Stromal cell of bone marrow (primary cell): ENCODE data around the gene METTL25B.
"Not testable (repeated sequence)": the region's sequence is repeated elsewhere in the genome, so short reads cannot be mapped to it uniquely, and the experiment has no call there.

Experiments used
- DNase-seq: peaks from one replicate; pipeline ENCODE4 v3.0.0-alpha.2; 2012; ENCODE audit warnings: low read depth

METTL25B gene

DNA sequence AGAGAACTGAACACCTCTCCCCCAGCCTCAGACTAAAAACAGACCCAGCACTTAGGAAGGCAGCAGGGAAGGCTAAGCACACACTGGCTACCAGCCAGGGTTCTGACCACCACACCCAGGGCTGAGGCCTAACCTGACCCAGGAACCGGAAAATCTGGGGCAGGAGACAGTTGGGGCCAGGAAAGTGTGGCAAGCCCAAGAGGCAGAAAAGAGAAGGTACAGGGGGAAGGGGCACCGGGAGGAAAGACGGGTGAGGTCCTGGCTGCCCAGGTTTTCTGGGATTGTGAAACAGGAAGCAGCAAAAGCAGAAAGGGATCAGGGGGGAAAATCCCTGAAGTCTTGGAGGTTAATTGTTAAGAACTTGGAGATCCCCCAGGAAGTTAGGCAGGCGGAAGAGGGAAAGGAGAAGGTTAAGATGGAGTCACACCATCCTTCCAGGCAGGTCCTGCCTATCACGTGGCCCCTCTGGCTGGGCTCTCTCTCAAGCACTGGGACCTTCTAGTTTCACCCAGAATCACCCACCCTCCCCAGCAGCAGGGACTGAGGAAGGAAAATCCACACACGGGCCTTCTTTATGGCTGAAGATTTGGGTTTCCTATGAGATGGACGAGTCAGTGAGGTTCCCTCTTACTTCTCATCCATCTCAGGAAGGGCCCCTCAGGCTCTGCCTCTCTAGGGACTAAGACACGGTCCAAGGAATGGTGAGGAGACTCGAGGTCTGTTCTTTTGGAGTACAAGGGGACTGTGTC is 20.6 kb downstream of the METTL25B start:
- no peak for DNase-seq

DNA sequence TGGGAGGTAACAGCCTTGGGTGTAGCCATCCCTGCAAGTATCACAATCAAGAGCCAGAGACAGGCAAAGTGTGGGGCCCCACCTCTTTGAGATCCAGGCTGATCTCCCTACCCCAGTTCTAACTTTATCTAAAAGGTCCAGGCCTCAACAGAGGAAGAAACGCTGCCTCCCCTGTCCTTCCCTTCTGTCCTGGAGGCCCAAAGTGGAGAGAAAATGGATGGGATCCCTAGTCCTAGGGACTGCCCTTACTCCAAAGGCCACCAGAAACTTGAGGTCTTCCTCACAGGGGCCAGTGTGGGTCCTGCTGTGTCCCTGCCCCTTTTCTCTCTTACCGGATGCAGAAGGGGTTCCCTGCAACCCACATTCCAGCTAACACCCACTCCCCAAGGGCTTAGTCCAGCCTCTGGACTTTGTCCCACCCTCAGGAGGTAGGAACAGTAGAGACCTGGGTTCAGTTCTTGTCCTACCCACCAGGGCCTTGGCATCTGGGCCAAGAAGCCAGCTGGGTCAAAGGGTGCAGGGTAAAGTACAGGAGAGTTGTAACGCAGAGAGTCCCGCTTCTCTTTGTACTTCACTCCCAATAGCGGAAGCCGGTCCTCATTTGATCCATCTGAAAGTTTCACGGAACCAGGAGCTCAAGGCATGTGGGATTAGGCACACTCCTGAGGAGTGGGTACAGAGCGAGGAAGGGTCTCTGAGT is 21.3 kb downstream of the METTL25B start:
- DNase-seq = no peak

DNA sequence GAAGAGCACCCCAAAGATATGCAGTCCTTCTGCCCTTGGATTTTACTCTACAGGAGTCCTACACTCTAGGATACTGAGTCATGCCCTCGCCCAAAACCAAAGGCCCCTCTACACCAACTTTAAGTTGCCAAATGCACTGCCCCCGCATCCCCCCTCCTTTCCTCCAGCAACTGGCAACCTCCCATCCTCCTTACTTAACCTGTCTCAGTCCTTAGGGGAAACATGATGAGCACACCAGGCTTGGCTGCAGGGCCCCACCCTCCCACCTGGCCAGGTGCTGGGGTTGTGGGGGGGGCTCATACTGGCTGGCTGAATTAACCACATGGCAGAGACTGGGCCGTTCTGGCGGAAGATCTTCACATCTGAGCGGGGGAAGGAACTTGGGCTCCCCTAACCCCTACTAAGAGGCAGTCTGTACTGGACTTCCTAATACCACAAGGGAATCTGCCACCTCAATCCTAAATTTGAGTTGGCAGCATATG is 22.0 kb downstream of the METTL25B start:
- no peak for DNase-seq

DNA sequence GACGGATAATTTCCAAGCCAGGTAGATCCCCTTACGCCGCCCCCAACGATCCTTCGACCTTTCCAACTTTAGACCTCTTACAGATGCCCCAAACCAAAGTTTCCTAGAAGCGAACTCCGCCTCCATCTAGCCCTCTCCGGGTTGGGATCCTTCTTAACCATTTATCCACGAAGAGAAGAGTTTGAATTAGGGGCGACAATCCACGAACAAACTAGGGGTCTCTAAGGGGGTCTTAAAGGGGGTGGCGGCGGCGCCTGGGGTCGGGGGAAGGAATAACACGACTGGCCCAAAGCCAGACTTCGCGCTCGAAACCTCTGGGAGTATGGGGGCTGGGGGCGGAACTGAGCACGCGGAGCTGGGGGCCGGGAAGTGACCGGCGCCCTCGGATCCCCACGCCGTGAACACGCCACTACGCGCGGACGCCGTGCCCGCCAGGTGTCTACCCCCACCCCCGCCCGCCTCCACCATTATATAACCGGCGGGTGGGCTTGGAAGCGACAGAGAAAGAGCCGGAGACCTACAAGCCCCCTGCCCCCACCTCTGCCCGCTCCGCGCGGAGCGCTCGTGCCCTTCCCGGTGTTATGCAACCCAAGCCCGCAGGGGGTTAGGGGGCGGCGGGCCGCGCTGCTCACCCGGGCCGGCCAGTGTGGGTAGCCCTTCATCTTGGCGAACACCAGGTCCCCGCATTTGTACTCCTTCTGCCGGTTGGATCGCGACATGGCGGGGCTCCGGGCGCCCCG is 22.6 kb downstream of the METTL25B start:
- no peak for DNase-seq

DNA sequence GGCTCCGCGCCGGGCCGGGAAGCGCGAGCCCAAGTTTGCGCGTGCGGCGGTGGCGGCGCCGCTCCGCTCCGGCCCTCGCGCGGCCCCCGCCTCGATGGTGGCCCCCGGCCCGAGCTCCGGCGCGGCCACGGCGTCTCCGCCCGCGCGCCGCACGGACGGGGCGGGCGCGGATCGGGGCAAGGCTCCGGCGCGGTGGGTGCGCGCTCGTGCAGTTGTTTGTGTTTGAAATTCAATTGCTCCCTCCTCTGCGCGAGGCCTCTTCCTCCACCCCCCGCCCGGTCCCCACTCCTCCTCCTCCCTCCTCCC is 23.1 kb downstream of the METTL25B start, which contains the start of gene HDGF:
Gene HDGF (minus strand): TSS at position 225 of the 306 bp plus-strand sequence. CDS start 246 bp downstream, outside the sequence.
- DNase-seq = no peak

DNA sequence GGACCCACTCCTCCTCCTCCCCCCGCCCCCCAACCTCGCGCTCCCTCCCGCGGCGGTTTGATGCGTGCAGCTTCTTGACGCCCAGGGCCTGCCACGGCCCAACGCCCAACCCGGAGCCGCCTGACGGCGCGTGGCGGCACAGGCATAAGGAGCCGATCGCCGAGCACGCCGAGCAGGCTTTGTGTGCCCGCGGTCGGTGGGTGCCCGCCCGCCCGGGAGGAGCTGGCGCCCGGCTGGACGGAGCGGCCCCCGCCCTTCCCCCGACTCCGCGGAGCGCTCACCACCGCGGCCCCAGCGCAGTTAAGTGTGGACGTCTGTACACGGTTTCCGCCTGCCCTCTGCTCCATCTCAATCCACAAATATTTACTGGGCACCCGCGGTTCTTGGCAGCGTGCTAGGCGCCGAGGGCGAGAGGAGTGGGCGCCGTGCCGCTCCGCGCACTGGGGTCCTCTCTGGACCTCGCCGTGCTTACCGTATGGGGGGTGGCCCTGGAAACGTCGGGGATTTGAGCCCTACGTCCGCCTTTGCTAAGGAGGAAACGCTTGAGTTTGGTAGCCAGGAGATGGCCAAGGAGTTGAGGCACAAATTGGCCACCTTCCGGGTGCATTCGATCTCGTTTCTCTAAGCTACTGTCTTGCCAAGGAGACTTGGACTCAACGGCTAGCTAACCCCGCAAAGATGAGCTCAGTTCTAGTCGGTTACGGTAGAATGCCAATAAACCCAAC is 23.6 kb downstream of the METTL25B start:
- peak; percentile 94 for DNase-seq

DNA sequence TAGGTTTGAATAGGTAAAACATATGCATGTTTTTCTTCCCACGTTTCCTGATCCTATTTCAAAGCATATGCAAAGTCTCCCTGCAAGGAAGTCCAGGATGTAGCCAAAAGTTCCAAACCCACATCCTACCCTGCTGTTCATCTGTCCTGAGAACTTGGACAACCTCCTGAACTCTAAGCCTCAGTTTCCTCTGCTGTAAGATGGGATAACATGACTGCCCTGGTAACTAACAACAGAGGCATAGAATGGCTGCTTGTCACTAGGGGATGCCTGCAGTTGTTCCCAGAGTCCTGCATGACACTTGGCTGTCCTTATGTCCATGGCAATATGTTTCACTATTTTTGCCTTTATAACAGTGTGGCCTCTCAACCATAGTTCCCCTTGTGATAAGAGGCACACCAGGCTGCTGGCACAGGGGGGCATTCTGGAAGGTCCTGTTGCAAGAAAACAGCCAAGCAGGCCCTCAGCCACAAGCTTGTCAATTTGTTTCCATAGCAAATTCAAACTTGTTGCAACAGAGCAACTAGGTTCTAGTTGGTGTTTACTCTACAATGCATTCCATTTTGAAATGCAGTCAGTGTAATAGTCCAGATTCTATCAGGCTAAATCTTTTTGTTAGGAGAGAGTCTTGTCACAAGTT is 24.7 kb downstream of the METTL25B start:
- no peak for DNase-seq

DNA sequence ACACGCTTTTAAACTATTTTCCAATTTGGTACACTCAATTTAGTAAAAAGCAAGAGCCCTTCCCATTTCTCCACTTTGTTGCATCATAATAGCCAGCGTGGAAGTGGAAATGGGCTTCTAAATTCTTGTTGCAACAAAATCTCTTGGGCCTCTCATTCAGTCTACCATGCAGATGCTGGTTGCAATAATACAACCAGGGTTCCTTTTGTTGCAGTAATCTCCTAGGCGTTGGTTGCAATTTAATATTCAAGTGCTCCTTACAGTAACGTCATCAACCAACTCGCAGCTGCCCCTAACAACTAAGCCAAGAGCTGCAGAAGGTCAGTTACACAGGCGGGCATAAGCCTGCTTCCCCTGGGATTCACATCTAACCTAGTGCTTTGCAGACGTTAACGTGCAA is 25.9 kb downstream of the METTL25B start:
- no peak for DNase-seq

DNA sequence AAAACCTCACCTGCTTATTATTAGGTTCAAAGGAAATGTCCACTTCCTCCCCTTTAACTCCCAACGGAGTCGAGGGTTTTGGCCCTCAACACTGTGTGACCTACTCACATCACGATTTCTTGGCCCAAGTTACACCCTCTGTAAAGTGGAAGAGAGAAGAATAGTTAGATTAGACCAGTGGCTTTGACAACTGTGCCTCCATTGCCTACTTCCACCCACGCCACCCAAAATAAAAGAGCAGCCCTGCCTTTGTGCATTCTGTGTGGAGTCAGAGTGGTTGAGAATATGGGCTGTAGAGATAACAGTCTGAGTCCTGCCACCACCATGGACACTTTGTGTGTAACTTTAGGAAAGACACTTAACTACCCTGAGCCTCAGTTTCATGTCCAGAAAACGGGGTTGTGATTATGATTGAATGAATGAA is 27.3 kb downstream of the METTL25B start:
- DNase-seq = no peak

DNA sequence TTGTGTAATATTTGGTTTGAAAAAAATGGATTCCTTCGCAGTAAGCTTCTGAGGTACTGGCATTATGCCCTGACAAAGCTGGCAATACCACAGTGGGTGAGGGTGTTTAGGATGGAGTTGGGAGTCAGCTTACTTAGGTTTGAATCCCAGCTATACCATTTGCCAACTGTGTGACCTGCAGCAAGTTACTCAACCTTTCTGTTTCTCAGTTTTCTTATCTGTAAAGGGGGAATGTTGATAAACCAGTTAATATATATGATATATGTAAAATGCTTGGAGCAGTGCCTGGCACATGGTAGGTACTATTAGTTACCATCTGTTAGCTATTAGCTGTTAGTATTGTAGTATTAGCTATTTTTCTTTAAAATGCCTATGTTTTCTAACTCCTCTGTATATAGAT is 28.1 kb downstream of the METTL25B start:
- no peak for DNase-seq

DNA sequence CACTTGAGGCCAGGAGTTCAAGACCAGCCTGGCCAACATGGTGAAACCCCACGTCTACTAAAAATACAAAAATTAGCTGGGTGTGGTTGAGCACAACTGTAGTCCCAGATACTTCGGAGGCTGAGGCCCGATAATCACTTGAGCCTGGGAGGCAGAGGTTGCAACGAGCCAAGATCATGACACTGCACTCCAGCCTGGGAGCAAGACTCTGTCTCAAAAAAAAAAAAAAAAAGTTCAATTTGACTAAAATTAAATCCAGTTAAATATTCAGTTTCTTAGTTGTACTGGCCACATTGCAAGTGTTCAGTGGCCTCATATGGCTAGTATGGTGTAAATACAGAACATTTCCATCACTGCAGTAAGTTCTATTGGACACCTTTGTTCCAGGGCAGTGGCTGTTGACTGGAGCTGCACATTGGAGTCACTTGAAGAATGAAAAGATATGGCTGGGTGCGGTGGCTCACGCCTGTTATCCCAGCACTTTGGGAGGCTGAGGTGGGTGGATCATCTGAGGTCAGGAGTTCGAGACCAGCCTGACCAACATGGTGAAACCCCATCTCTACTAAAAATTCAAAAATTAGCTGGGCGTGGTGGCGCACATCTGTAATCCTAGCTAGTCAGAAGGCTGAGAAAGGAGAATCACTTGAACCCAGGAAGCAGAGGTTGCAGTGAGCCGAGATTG is 29.4 kb downstream of the METTL25B start:
- not testable (repeated sequence) for DNase-seq

DNA sequence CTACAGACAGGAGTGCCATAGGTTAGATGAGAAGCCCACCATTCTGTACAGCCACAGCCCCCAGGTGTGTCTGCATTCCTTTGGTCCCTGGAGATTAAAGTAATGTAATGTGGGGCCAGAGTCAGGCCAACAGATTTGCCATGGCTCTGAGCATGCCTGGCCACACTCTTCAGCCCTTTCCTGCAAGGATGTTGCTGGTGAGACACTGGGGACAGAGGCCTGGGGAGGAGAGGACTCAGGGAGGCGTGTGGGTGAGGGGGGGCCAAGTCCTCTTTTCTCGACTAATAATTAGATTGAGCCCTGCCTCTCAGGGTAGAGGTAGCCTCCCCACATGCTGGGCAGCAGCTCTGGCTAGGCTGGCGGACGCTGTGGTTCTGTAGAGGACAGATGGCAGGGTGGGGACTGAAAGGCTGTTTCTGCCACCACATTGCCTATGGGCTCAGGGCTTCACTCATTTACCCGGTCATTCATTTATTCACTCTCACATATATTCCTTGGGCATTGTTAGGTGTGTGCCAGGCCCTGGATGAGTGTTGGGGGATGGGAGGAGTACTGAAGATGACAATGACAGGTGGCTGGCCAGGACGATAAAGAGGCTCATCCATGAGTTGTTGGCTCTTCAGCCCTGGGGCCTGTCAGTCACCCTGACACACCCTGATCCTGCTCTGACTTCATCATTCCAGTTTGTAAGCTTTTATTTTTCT is 32.0 kb downstream of the METTL25B start:
- DNase-seq = no peak

DNA sequence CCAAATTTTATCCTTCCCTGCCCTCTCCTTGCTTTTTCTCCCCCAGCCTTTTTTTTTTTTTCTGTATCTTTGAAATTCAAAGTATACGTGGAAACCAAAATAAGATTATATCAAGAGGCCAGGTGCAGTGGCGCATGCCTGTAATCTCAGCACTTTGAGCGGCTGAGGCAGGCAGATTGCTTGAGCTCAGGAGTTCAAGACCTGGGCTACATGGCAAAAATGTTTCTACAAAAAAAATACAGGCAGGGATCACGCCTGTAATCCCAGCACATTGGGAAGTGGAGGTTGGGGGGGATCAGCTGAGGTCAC is 32.5 kb downstream of the METTL25B start:
- DNase-seq = no peak

DNA sequence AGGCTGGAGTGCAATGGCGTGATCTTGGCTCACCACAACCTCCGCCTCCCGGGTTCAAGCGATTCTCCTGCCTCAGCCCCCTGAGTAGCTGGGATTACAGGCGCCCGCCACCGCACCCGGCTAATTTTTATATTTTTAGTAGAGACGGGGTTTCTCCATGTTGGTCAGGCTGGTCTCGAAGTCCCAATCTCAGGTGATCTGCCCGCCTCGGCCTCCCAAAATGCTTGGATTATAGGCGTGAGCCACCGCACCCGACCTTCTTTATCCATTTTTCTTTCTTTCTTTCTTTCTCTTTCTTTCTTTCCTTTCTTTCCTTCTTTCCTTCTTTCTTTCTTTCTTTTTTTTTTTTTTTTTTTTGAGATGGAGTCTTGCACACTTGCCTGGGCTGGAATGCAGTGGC is 36.9 kb downstream of the METTL25B start:
- not testable (repeated sequence) for DNase-seq

DNA sequence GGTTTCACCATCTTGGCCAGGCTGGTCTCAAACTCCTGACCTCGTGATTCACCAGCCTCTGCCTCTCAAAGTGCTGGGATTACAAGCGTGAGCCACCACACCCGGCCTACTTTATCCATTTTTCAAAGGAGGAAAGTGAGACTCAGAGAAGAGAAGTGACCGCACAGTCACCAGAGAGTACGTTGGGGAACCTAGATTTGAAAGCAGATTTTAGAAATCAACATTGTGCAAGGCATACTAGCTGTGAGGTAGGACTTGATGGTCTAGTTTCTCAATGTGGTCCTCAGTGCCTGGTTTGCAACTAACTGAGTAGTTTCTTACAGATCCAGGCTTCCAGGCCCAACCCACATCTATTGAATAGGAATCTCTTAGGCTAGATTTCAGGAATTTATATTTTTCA is 37.4 kb downstream of the METTL25B start:
- no peak for DNase-seq

DNA sequence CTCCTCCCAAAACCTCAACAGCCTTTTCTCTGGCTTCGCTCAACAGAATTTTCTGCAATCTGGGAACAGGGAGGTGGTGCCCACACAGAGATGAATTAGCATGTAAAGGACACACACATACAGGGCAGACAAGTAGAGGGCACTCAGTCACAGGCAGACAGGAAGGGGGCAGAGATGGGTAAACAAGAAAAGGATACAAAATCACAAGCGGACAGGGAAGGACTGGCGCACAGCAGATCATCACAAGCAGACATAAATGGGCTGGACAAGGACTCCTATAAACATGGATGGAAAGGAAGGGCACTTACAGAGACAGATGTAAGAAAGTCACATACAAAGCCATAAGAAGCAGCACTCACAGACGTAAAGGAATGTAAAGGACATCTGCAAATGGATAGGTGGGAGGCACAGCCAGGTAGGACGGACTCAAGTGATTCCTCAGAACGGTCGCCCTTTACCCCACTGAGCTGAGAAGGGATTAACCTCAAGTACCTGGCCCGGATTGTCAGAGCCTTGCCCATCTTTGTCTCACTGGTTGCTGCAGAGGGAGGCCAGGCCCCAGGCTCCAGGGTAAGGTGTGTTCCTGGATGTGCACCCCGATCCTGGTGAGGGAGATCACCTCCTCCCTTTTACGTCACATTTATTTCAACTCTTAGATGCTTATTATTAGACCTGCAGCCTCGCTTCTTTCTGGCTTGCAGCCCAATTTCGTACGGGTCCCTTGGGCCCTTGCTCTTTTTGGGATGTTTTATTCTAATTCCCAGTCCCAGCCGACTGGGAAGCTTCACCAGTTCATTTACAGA is 38.2 kb downstream of the METTL25B start:
- DNase-seq = no peak

DNA sequence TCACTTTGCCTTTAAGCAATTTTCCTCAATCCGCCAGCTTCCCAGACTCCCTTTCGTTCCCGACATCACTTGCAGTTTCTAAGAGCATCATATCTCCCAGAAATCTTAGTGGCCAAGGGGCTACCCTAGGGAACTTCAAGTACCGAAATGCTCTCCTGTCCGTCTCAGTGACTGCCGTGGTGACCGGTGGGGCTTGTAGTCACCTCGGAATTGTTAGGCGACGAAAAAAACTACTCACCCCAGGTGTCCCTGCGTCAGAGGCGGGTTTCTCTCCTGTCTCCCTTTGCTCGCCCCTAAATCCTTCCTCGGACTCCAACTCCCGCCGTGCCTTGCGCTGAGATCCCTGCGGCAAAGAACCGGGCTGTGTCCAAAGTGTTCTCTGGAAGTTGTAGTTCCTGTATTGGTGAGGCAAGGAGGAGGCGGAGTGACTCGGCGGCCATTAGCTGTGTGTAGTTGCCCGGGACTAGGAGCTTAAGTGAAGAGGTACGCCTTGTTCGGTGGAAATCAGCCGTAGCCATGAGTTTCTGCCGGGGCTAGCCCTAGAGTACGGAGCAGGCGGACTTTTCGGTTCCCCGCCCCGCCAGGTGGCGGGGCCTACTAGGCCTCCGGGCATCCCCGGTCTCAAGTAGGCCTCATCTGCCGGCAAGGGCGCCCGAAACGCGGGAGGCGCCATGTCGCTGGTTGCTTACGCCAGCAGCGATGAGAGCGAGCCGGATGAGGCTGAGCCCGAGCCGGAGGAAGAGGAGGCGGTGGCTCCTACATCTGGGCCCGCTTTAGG is 39.0 kb downstream of the METTL25B start, which contains the start of gene PRCC:
Gene PRCC (plus strand): TSS at position 435 of the 778 bp plus-strand sequence. CDS start 237 bp downstream, at position 672.
- peak; percentile 100 for DNase-seq

DNA sequence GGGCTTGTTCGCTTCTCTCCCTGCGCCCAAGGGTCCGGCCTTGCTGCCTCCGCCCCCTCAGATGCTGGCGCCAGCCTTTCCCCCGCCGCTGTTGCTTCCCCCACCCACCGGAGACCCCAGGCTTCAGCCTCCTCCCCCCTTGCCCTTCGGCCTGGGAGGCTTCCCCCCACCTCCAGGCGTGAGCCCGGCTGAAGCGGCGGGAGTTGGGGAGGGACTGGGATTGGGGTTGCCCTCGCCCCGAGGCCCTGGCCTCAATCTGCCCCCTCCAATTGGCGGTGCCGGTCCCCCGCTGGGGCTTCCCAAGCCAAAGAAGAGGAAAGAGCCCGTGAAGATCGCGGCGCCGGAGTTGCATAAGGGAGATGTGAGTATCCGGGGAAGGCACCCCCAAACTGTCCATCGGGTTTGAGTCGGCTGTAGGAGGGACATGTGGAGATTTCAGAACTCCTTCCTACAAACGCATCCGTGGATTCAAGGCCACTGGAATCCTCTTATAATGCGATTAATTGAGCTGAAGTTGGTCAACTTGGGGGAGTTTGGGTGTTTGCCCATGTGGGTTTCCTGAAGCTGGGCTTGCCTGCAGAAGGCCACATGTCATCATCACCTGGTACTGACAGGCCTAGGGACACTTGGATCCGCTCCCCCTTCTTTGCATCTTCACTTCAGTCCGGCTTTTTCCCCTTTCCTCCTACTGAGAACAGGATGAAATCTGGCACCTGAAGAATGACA is 39.8 kb downstream of the METTL25B start:
- DNase-seq = no peak
